SK-N-SH (cell line): ENCODE measurements around the gene HP. TPM values are rescaled to one million over a fixed set of nuclear protein-coding genes. Genes with fewer than 3 reads are reported as not detected.

Experiments
- CTCF ChIA-PET: fragments of 300-600, 350-600 bp; formaldehyde crosslinking; extraction: SDS; loops from one replicate; lab custom pipeline; 2021; lab: Yijun Ruan, JAX
- POLR2A ChIA-PET: fragments of 350-600 bp; sonication (Branson Sonifier 250); formaldehyde crosslinking; extraction: SDS; loops from one replicate; lab custom pipeline; 2020; ENCODE audit warnings: antibody characterized with exemption, inconsistent platforms; lab: Yijun Ruan, JAX
- DNase-seq: peaks from one replicate; pipeline ENCODE4 v3.0.0; 2012
- H2AFZ ChIP-seq: fragments of 200-600 bp; sonication (generic); 2 replicates; pipeline ENCODE4 v1.8.1; 2016; ENCODE audit warnings: antibody characterized with exemption, mild to moderate bottlenecking, low read depth
- H3F3A ChIP-seq: fragments of 200-600 bp; sonication (generic); replicated peaks from 2 replicates; pipeline ENCODE3; 2016; ENCODE audit warnings: antibody characterized with exemption, mild to moderate bottlenecking; ENCODE audit not compliant: insufficient read depth
- H3K27ac ChIP-seq, 2 experiments: fragments of 200-500 bp in 1 of 2; fragments of 200-600 bp in 1 of 2; sonication (Bioruptor generic) in 1 of 2; sonication (generic), shearing (Covaris generic) in 1 of 2; 2 replicates each; pipeline versions ENCODE4 v1.5.1 to v1.6.1; 2014 to 2016; ENCODE audit warnings: low read depth in 2 of 2, inconsistent platforms in 1 of 2, low read length in 1 of 2, mild to moderate bottlenecking in 1 of 2, mixed read lengths in 1 of 2
- H3K27me3 ChIP-seq: fragments of 200-600 bp; sonication (generic), shearing (Covaris generic); 2 replicates; pipeline ENCODE4 v1.6.1; 2016; ENCODE audit warnings: mixed run types; ENCODE audit not compliant: insufficient read depth
- H3K36me3 ChIP-seq, 2 experiments: fragments of 200-500 bp in 1 of 2; fragments of 200-600 bp in 1 of 2; sonication (Bioruptor generic) in 1 of 2; sonication (generic) in 1 of 2; replicated peaks in 1 of 2; 2 replicates each; pipeline versions ENCODE3 to v1.5.1; 2014 to 2016; ENCODE audit warnings: low read length in 1 of 2, mild to moderate bottlenecking in 1 of 2; ENCODE audit not compliant: insufficient read depth in 2 of 2, control insufficient read depth in 1 of 2
- H3K4me1 ChIP-seq, 2 experiments: fragments of 200-500 bp in 1 of 2; fragments of 200-600 bp in 1 of 2; sonication (Bioruptor generic) in 1 of 2; sonication (generic), shearing (Covaris generic) in 1 of 2; 2 replicates each; pipeline versions ENCODE4 v1.5.1 to v1.6.1; 2014 to 2016; ENCODE audit warnings: low read depth in 1 of 2, low read length in 1 of 2, mixed run types in 1 of 2; ENCODE audit not compliant: insufficient read depth in 2 of 2, control insufficient read depth in 1 of 2
- H3K4me2 ChIP-seq: fragments of 200-600 bp; sonication (generic), shearing (Covaris generic); 2 replicates; pipeline ENCODE4 v1.6.1; 2017; ENCODE audit warnings: mixed run types
- H3K4me3 ChIP-seq, 2 experiments: fragments of 200-500 bp in 1 of 2; fragments of 200-600 bp in 1 of 2; sonication (Bioruptor generic) in 1 of 2; sonication (generic), shearing (Covaris generic) in 1 of 2; 2 replicates each; pipeline versions ENCODE4 v1.5.1 to v1.8.1; 2014 to 2016; ENCODE audit warnings: low read depth in 2 of 2, inconsistent platforms in 1 of 2, low read length in 1 of 2, mild to moderate bottlenecking in 1 of 2, mixed read lengths in 1 of 2, moderate library complexity in 1 of 2
- H3K79me2 ChIP-seq: fragments of 200-600 bp; sonication (generic); 2 replicates; pipeline ENCODE4 v1.8.1; 2017; ENCODE audit warnings: mild to moderate bottlenecking; ENCODE audit not compliant: insufficient read depth
- H3K9ac ChIP-seq: fragments of 200-600 bp; sonication (generic); 2 replicates; pipeline ENCODE4 v1.6.1; 2017; ENCODE audit warnings: mixed run types
- H3K9me2 ChIP-seq: fragments of 200-600 bp; sonication (generic); 2 replicates; pipeline ENCODE4 v1.6.1; 2017; ENCODE audit warnings: mixed run types
- H3K9me3 ChIP-seq: fragments of 200-600 bp; sonication (generic); 2 replicates; pipeline ENCODE4 v1.6.1; 2017; ENCODE audit warnings: mixed run types, mild to moderate bottlenecking, moderate library complexity
- H4K20me1 ChIP-seq: fragments of 200-600 bp; sonication (generic); 2 replicates; pipeline ENCODE4 v1.6.1; 2017; ENCODE audit warnings: mild to moderate bottlenecking, mixed run types; ENCODE audit not compliant: insufficient read depth
- CHD2 ChIP-seq: fragments of 150-350 bp; IDR thresholded peaks from 2 replicates; pipeline ENCODE4 v1.6.1; 2018; ENCODE audit warnings: low read length; ENCODE audit not compliant: partially characterized antibody
- ELF1 ChIP-seq: IDR thresholded peaks from 2 replicates; pipeline ENCODE4 v1.4.0; 2012
- EZH2phosphoT487 ChIP-seq: fragments of 200-600 bp; sonication (generic); IDR thresholded peaks from 2 replicates; pipeline ENCODE4 v1.6.1; 2017; ENCODE audit warnings: low read depth, mixed run types, mild to moderate bottlenecking, antibody characterized with exemption, moderate library complexity, borderline replicate concordance
- GABPA ChIP-seq: IDR thresholded peaks from 2 replicates; pipeline ENCODE4 v1.4.0; 2012; ENCODE audit warnings: low read depth, mild to moderate bottlenecking
- GATA2 ChIP-seq: sonication (generic); formaldehyde crosslinking; IDR thresholded peaks from 2 replicates; pipeline ENCODE4 v1.5.0; 2020; ENCODE audit warnings: mild to moderate bottlenecking, missing genetic modification reagents
- JUND ChIP-seq: IDR thresholded peaks from 2 replicates; pipeline ENCODE4 v1.4.0; 2012
- MEF2A ChIP-seq: IDR thresholded peaks from 2 replicates; pipeline ENCODE4 v1.4.0; 2012; ENCODE audit warnings: low read depth, borderline replicate concordance
- NFIC ChIP-seq: IDR thresholded peaks from 2 replicates; pipeline ENCODE4 v1.4.0; 2012; ENCODE audit warnings: borderline replicate concordance
- PBX3 ChIP-seq: IDR thresholded peaks from 2 replicates; pipeline ENCODE4; 2012
- RAD21 ChIP-seq: IDR thresholded peaks from 2 replicates; pipeline ENCODE4 v1.6.1; 2012; ENCODE audit warnings: mild to moderate bottlenecking, low read length
- RCOR1 ChIP-seq: fragments of 150-350 bp; IDR thresholded peaks from 2 replicates; pipeline ENCODE4 v1.6.1; 2017; ENCODE audit warnings: antibody characterized with exemption, low read length
- SMC3 ChIP-seq: IDR thresholded peaks from 2 replicates; pipeline ENCODE4 v1.6.1; 2012; ENCODE audit warnings: low read depth, low read length, improper control_type of control experiment
- TCF12 ChIP-seq: IDR thresholded peaks from 2 replicates; pipeline ENCODE4 v1.4.0; 2012
- TEAD4 ChIP-seq: IDR thresholded peaks from 2 replicates; pipeline ENCODE4 v1.4.0; 2012; ENCODE audit warnings: mild to moderate bottlenecking, borderline replicate concordance; ENCODE audit not compliant: insufficient read depth
- WGBS: methylation state at CpG from one replicate; pipeline ENCODE4 v1.1.6; 2017; ENCODE audit warnings: low lambda C conversion rate; 5-methylcytosine and 5-hydroxymethylcytosine counted together
- polyA plus RNA-seq, 3 experiments: library from polyadenylated mRNA; depleted of rRNA; stranded (reverse); fragments of >200 nt; gene quantifications; 2 replicates each; pipeline ENCODE4 v1.2.3, GENCODE V29; 2012
- TF ChIP-seq, protein P1 (sequence below): fragments of 200-600 bp; sonication (generic); IDR thresholded peaks from 2 replicates; pipeline ENCODE4 v1.6.1; 2017; ENCODE audit warnings: antibody characterized with exemption, mild to moderate bottlenecking, moderate library complexity

HP gene
- polyA plus RNA-seq, 1 of the 3 experiments (the other 2 are of a cell fraction) = not detected

GRCh38 chr16:72068930-72069329, 14.6 kb downstream of the HP start:
- WGBS = 71% methylated on average over 4 of the region's 4 CpGs
- TF ChIP-seq TEAD4 (no peak), NFIC (no peak), TCF12 (no peak), ELF1 (no peak), MEF2A (no peak), SMC3 (no peak), PBX3 (no peak), JUND (no peak), RAD21 (no peak), GATA2 (CRISPR knock-in tag) (no peak), EZH2phosphoT487 (no peak), RCOR1 (no peak), CHD2 (no peak)
- TF ChIP-seq, protein P1, sequence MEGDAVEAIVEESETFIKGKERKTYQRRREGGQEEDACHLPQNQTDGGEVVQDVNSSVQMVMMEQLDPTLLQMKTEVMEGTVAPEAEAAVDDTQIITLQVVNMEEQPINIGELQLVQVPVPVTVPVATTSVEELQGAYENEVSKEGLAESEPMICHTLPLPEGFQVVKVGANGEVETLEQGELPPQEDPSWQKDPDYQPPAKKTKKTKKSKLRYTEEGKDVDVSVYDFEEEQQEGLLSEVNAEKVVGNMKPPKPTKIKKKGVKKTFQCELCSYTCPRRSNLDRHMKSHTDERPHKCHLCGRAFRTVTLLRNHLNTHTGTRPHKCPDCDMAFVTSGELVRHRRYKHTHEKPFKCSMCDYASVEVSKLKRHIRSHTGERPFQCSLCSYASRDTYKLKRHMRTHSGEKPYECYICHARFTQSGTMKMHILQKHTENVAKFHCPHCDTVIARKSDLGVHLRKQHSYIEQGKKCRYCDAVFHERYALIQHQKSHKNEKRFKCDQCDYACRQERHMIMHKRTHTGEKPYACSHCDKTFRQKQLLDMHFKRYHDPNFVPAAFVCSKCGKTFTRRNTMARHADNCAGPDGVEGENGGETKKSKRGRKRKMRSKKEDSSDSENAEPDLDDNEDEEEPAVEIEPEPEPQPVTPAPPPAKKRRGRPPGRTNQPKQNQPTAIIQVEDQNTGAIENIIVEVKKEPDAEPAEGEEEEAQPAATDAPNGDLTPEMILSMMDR = no peak
- Histone ChIP-seq H3K9ac (no peak overlapping the region), H3K4me3 (no peak overlapping the region), H3K27me3 (no peaks in the 10 kb centered on the region), H4K20me1 (no peaks in the 10 kb centered on the region), H3K27ac (no peak overlapping the region), H3K36me3 (no peaks in the 10 kb centered on the region), H3F3A (no peaks in the 10 kb centered on the region), H3K4me1 (no peaks in the 10 kb centered on the region), H3K4me2 (no peak overlapping the region), H3K79me2 (no peaks in the 10 kb centered on the region), H2AFZ (no peak overlapping the region), H3K9me3 (no peaks in the 10 kb centered on the region), H3K9me2 (no peaks in the 10 kb centered on the region)
- ChIA-PET POLR2A (no interaction called here), CTCF (interaction anchor here (0.8 to 3.2 kb wide), 4 partner anchors 18 to 107 kb away, joined by 3 to 48 read pairs (median 3); no protein-coding TSS in a partner anchor)
- DNase-seq = no peak

- POLR2A ChIA-PET = no interaction called here
- Histone ChIP-seq H3K4me2 (no peak overlapping the region), H3K4me3 (no peak overlapping the region), H3F3A (no peaks in the 10 kb centered on the region), H2AFZ (no peak overlapping the region), H3K9ac (no peak overlapping the region), H3K36me3 (no peaks in the 10 kb centered on the region), H3K9me3 (no peaks in the 10 kb centered on the region), H3K79me2 (no peaks in the 10 kb centered on the region), H3K27ac (no peak overlapping the region), H3K4me1 (no peaks in the 10 kb centered on the region), H3K27me3 (no peaks in the 10 kb centered on the region), H4K20me1 (no peaks in the 10 kb centered on the region), H3K9me2 (no peaks in the 10 kb centered on the region)
- TF ChIP-seq GABPA (no peak), SMC3 (no peak)
- DNase-seq = no peak
- WGBS = 78% methylated on average over 12 of the region's 12 CpGs
- CTCF ChIA-PET = interaction anchor here (0.8 to 0.9 kb wide), 2 partner anchors 111 to 1962 kb away, joined by 3 read pairs; no protein-coding TSS in a partner anchor
Observed at GRCh38 chr16:72072514-72073342, 18.4 kb downstream of the HP start.
